Brain microvascular endothelial cell (primary cell): Measurements from ENCODE around the gene BLVRB.
"Not testable (repeated sequence)": the region's sequence is repeated elsewhere in the genome, so short reads cannot be mapped to it uniquely, and the experiment has no call there.

Experiments
- DNase-seq: peaks from one replicate; pipeline ENCODE4 v3.0.0-alpha.2; 2020
- H3K27ac ChIP-seq: fragments of 250-450 bp; sonication (Bioruptor Pico); 2 replicates; pipeline ENCODE4 v1.5.1; 2020; ENCODE audit warnings: mild to moderate bottlenecking, moderate library complexity
- H3K27me3 ChIP-seq: fragments of 250-450 bp; sonication (Bioruptor Pico); replicated peaks from 2 replicates; pipeline ENCODE4 v1.5.1; 2020; ENCODE audit warnings: mild to moderate bottlenecking
- H3K36me3 ChIP-seq: fragments of 250-450 bp; sonication (Bioruptor Pico); replicated peaks from 2 replicates; pipeline ENCODE4 v1.5.1; 2020; ENCODE audit warnings: mild to moderate bottlenecking
- H3K4me3 ChIP-seq: 2 replicates; pipeline ENCODE4 v1.5.1; 2011; ENCODE audit warnings: low read depth, mild to moderate bottlenecking, control low read depth, low read length, moderate library complexity
- CTCF ChIP-seq: IDR thresholded peaks from 2 replicates; pipeline ENCODE4 v1.5.1; 2011; ENCODE audit warnings: low read depth, mild to moderate bottlenecking, moderate library complexity, low read length, control low read depth, inconsistent platforms; ENCODE audit errors: missing control alignments
- in situ Hi-C: cut with HindIII; loops from 2 replicates; pipeline ENCODE4 v1.10.0; 2017; ENCODE audit warnings: low sequenced_read_pairs, low pct_ligation_motif_present

BLVRB gene

GRCh38 chr19:40410030-40410389 lies 55.5 kb downstream of the BLVRB start:
- H3K27me3 ChIP-seq = no peaks in the 10 kb centered on the region
- TF ChIP-seq CTCF = no peak
- DNase-seq = no peak
- H3K36me3 ChIP-seq = no peaks in the 10 kb centered on the region
- H3K27ac ChIP-seq = no peak overlapping the region
- H3K4me3 ChIP-seq = no peak overlapping the region
- in situ Hi-C loops = no loop called here

GRCh38 chr19:40408598-40408925 lies 57.0 kb downstream of the BLVRB start:
- H3K27me3 ChIP-seq, H3K36me3 ChIP-seq, in situ Hi-C loops, H3K27ac ChIP-seq, DNase-seq, H3K4me3 ChIP-seq: not testable (repeated sequence)

- no peak for DNase-seq
- no peak for TF ChIP-seq CTCF
- Histone ChIP-seq H3K27ac (no peak overlapping the region), H3K4me3 (no peak overlapping the region), H3K27me3 (no peaks in the 10 kb centered on the region), H3K36me3 (no peaks in the 10 kb centered on the region)
- in situ Hi-C loops = no loop called here
Observed at GRCh38 chr19:40407714-40408597, 57.6 kb downstream of the BLVRB start.

GRCh38 chr19:40403262-40403984 lies 62.1 kb downstream of the BLVRB start:
- Histone ChIP-seq H3K36me3 (no peaks in the 10 kb centered on the region), H3K4me3 (peak overlapping the region; percentile 59), H3K27me3 (no peaks in the 10 kb centered on the region), H3K27ac (peak overlapping the region; percentile 6)
- DNase-seq = peak; percentile 94
- TF ChIP-seq CTCF = no peak
- in situ Hi-C loops = no loop called here

- TF ChIP-seq CTCF = no peak
- Histone ChIP-seq H3K4me3 (no peak overlapping the region), H3K27ac (no peak overlapping the region), H3K27me3 (no peaks in the 10 kb centered on the region), H3K36me3 (no peaks in the 10 kb centered on the region)
- in situ Hi-C loops = no loop called here
- no peak for DNase-seq
Observed at GRCh38 chr19:40400559-40400958, 65.0 kb downstream of the BLVRB start.

GRCh38 chr19:40398417-40399131 lies 67.0 kb downstream of the BLVRB start:
- H3K27me3 ChIP-seq = no peaks in the 10 kb centered on the region
- H3K4me3 ChIP-seq = peak overlapping the region; percentile 20
- H3K36me3 ChIP-seq = no peaks in the 10 kb centered on the region
- no peak overlapping the region for H3K27ac ChIP-seq
- peak; percentile 25 for DNase-seq
- TF ChIP-seq CTCF = no peak
- in situ Hi-C loops = no loop called here
